NOMO-1 treated with DMSO at 0.1 percent for 48 hours (cell line): ENCODE measurements around the gene ANKRD11.
"Not testable (repeated sequence)": the region's sequence is repeated elsewhere in the genome, so short reads cannot be mapped to it uniquely, and the experiment has no call there.

Source experiments
- DNase-seq: peaks from one replicate; lab custom pipeline; 2025; ENCODE audit not compliant: unreplicated experiment; lab: John Stamatoyannopoulos, UW

The ANKRD11 gene

GRCh38 chr16:89318871-89319630 is 171.3 kb downstream of the ANKRD11 start:
- no peak for DNase-seq

GRCh38 chr16:89318430-89318758 is 172.0 kb downstream of the ANKRD11 start:
- no peak for DNase-seq

- no peak for DNase-seq
Measured at GRCh38 chr16:89317729-89318429, 172.5 kb downstream of the ANKRD11 start.

GRCh38 chr16:89317101-89317671 is 173.2 kb downstream of the ANKRD11 start:
- no peak for DNase-seq

- DNase-seq: no peak
Measured at GRCh38 chr16:89316701-89317100, 173.7 kb downstream of the ANKRD11 start.

GRCh38 chr16:89315791-89316581 is 174.4 kb downstream of the ANKRD11 start:
- DNase-seq: peak; percentile 50

- no peak for DNase-seq
Measured at GRCh38 chr16:89315271-89315670, 175.1 kb downstream of the ANKRD11 start.

GRCh38 chr16:89314854-89315253 is 175.5 kb downstream of the ANKRD11 start:
- no peak for DNase-seq

- DNase-seq: no peak
Measured at GRCh38 chr16:89314357-89314756, 176.0 kb downstream of the ANKRD11 start.

- DNase-seq: no peak
Measured at GRCh38 chr16:89313583-89313982, 176.8 kb downstream of the ANKRD11 start.

- no peak for DNase-seq
Measured at GRCh38 chr16:89312598-89313299, 177.6 kb downstream of the ANKRD11 start.

- no peak for DNase-seq
Measured at GRCh38 chr16:89312194-89312593, 178.2 kb downstream of the ANKRD11 start.

- DNase-seq: no peak
Measured at GRCh38 chr16:89311636-89312035, 178.7 kb downstream of the ANKRD11 start.

- no peak for DNase-seq
Measured at GRCh38 chr16:89309438-89310122, 180.8 kb downstream of the ANKRD11 start.

- no peak for DNase-seq
Measured at GRCh38 chr16:89308391-89309333, 181.7 kb downstream of the ANKRD11 start.

- no peak for DNase-seq
Measured at GRCh38 chr16:89307421-89307805, 182.9 kb downstream of the ANKRD11 start.

- DNase-seq: not testable (repeated sequence)
Measured at GRCh38 chr16:89306457-89307420, 183.6 kb downstream of the ANKRD11 start.
